ENCODE data around the gene CLMP. TPM values are rescaled to one million over a fixed set of nuclear protein-coding genes. Genes with fewer than 3 reads are reported as not detected.

Gene CLMP
- total and polyA plus RNA-seq, 4 donors, result 0.12 to 1.3 (median 0.35) TPM

DNA sequence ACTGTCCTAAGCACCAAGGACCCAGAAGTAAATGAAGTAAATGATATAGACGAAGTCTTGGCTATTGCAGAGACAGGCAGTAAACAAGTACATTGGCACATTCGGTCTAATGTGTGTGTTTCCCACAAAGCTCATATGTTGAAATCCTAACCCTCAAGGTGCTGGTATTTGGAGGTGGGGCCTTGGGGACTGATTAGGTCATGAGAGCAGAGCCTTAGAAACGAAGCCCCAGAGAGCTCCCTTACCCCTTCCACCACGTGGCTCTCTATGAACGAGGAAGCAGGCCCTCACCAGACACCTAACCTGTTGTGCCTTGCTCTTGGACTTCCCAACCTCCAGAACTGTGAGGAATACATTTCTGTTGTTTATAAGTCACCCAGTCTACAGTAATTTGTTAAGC lies 14.9 kb downstream of the CLMP start:
- Histone ChIP-seq H3K27me3 (ENCODE audit: control insufficient read depth in 4 of 4, insufficient read depth in 4 of 4, low read length in 3 of 4) (no peaks in the 10 kb centered on the region), H3K27ac (ENCODE audit: low read depth in 1 of 2, low read length in 2 of 2) (no peak overlapping the region), H3K9ac (ENCODE audit: low read depth in 1 of 2, low read length in 2 of 2) (no peak overlapping the region), H3K9me3 (ENCODE audit: control insufficient read depth in 4 of 4, low read length in 3 of 4) (no peaks in the 10 kb centered on the region), H3K4me1 (ENCODE audit: control insufficient read depth in 4 of 4, insufficient read depth in 4 of 4, low read length in 3 of 4) (no peaks in the 10 kb centered on the region), H3K36me3 (ENCODE audit: control insufficient read depth in 4 of 4, insufficient read depth in 3 of 4, low read depth in 1 of 4, low read length in 3 of 4) (no peaks in the 10 kb centered on the region), H3K4me3 (ENCODE audit: low read depth in 1 of 3, low read length in 3 of 3) (no peak overlapping the region)
- WGBS, result 78% methylated on average over 5 of the region's 5 CpGs
- no peak for TF ChIP-seq ATF3 (IDR thresholded peaks at IDR 0.05)
- no peak for DNase-seq (ENCODE audit: low spot score)

DNA sequence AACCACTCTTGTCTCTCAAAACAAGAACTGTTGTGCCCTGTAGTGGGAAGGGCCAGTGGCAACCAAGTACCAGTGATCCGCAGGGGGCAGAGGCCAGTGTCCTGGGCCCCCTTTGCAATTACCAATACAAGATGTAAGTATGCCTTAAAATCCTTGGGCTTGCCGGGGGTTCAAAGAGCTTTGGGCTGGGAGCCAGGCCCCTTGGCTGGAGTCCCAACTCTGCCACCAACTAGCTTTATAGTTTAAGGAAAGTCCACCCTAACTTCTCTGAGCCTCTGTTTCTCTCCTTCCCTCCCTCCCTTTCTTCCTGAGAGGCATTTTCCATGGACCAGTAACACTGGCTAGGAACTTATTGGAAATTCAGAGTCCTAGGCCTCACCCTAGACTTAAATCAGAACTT lies 15.5 kb downstream of the CLMP start:
- H3K36me3 ChIP-seq (ENCODE audit: control insufficient read depth in 4 of 4, insufficient read depth in 3 of 4, low read depth in 1 of 4, low read length in 3 of 4), result no peaks in the 10 kb centered on the region
- H3K4me1 ChIP-seq (ENCODE audit: control insufficient read depth in 4 of 4, insufficient read depth in 4 of 4, low read length in 3 of 4), result no peaks in the 10 kb centered on the region
- no peak overlapping the region for H3K9ac ChIP-seq (ENCODE audit: low read depth in 1 of 2, low read length in 2 of 2)
- no peak for DNase-seq (ENCODE audit: low spot score)
- H3K9me3 ChIP-seq (ENCODE audit: control insufficient read depth in 4 of 4, low read length in 3 of 4), result no peaks in the 10 kb centered on the region
- no peak for TF ChIP-seq RAD21 (IDR thresholded peaks at IDR 0.05)
- TF ChIP-seq, protein P1, sequence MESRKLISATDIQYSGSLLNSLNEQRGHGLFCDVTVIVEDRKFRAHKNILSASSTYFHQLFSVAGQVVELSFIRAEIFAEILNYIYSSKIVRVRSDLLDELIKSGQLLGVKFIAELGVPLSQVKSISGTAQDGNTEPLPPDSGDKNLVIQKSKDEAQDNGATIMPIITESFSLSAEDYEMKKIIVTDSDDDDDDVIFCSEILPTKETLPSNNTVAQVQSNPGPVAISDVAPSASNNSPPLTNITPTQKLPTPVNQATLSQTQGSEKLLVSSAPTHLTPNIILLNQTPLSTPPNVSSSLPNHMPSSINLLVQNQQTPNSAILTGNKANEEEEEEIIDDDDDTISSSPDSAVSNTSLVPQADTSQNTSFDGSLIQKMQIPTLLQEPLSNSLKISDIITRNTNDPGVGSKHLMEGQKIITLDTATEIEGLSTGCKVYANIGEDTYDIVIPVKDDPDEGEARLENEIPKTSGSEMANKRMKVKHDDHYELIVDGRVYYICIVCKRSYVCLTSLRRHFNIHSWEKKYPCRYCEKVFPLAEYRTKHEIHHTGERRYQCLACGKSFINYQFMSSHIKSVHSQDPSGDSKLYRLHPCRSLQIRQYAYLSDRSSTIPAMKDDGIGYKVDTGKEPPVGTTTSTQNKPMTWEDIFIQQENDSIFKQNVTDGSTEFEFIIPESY (IDR thresholded peaks at IDR 0.05), result no peak
- TF ChIP-seq EGR1 (IDR thresholded peaks at IDR 0.05; ENCODE audit: low read depth in 2 of 2), result no peak
- TF ChIP-seq SP1 (IDR thresholded peaks at IDR 0.05), result no peak
- TF ChIP-seq YY1 (IDR thresholded peaks at IDR 0.05), result no peak
- no peak for TF ChIP-seq JUND (IDR thresholded peaks at IDR 0.05)
- TF ChIP-seq HNF4G (IDR thresholded peaks at IDR 0.05), result no peak
- TF ChIP-seq GABPA (IDR thresholded peaks at IDR 0.05 in 1 of 2, conservative IDR thresholded peaks at IDR 0.05 in 1 of 2), result no peak
- TF ChIP-seq NR2F2 (IDR thresholded peaks at IDR 0.05), result no peak
- no peak for TF ChIP-seq FOXA1 (IDR thresholded peaks at IDR 0.05)
- no peak for TF ChIP-seq REST (IDR thresholded peaks at IDR 0.05)
- TF ChIP-seq, protein P2, sequence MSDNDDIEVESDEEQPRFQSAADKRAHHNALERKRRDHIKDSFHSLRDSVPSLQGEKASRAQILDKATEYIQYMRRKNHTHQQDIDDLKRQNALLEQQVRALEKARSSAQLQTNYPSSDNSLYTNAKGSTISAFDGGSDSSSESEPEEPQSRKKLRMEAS (IDR thresholded peaks at IDR 0.05), result no peak
- TF ChIP-seq TAF1 (conservative IDR thresholded peaks at IDR 0.05), result no peak
- TF ChIP-seq FOXA2 (IDR thresholded peaks at IDR 0.05), result no peak
- TF ChIP-seq RXRA (IDR thresholded peaks at IDR 0.05), result no peak
- no peak for TF ChIP-seq ATF3 (IDR thresholded peaks at IDR 0.05)
- no peak for TF ChIP-seq CTCF (IDR thresholded peaks at IDR 0.05; ENCODE audit: low read depth, low read length, missing input control)
- WGBS, result 48% methylated on average over 2 of the region's 2 CpGs
- H3K27ac ChIP-seq (ENCODE audit: low read depth in 1 of 2, low read length in 2 of 2), result no peak overlapping the region
- H3K27me3 ChIP-seq (ENCODE audit: control insufficient read depth in 4 of 4, insufficient read depth in 4 of 4, low read length in 3 of 4), result no peaks in the 10 kb centered on the region
- no peak overlapping the region for H3K4me3 ChIP-seq (ENCODE audit: low read depth in 1 of 3, low read length in 3 of 3)
